Measurements from ENCODE around the gene TOB2.
"Not testable (repeated sequence)": the region's sequence is repeated elsewhere in the genome, so short reads cannot be mapped to it uniquely, and the experiment has no call there.

Gene TOB2

DNA sequence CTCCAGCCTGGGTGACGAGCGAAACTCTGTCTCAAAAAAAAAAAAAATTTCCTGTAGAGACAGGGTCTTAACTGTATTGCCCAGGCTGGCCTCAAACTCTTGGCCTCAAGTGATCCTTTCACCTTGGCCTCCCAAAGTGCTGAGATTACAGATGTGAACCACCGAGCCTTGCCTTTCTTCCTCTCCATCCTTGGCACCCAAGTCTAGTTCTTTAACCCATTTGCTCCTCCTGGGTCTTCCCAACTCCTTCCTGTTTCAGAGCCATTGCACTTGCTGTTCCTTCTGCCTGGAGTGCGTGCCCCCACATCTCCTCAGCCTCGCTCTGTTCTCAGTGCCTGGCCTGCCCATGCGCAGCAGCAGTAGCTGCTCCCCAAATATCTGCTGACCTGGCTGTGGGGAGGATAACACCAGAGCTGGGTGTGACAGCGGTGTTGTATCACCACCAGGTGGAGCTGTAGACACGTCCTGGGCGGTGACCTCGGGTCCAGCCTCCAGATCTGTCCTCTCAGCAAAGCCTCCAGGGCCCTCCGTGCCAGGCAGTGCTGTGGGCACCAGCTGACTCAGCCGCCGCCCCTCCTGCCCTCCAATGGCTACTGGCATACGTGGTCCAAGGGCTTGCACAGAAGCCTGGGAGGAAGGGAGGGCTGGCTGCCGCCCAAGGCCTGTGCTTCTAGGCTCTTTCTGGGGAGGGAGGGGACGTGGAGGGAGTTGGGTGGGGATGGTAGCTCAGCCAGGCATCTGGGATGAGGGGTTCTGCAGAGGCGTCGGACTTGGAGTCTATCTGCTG is 42.9 kb downstream of the TOB2 start:
- no peak overlapping the region for H3K9ac ChIP-seq (ENCODE audit: low read length)

DNA sequence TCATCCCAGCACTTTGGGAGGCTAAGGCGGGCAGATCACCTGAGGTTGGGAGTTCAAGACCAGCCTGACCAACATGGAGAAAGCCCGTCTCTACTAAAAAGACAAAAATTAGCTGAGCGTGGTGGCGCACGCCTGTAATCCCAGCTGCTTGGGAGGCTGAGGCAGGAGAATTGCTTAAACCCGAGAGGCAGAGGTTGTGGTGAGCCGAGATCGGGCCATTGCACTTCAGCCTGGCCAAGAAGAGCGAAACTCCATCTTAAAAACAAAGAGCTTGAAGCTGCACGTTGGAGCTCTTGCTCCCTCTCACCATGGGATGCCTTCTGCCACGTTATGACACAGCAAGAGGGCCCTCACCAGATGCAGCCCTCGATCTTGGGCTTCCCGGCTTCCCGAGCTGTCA is 43.8 kb downstream of the TOB2 start:
- not testable (repeated sequence) for H3K9me3 ChIP-seq (ENCODE audit: insufficient read depth, low read length); H2AFZ ChIP-seq (ENCODE audit: low read depth, low read length); H3K27ac ChIP-seq (ENCODE audit: low read length); H3K79me2 ChIP-seq (ENCODE audit: low read length); H3K4me2 ChIP-seq (ENCODE audit: low read length); H3K4me3 ChIP-seq (ENCODE audit: low read length); H3K4me1 ChIP-seq (ENCODE audit: low read length); H3K27me3 ChIP-seq (ENCODE audit: low read depth, low read length); H4K20me1 ChIP-seq (ENCODE audit: insufficient read depth, low read length); H3K9ac ChIP-seq (ENCODE audit: low read length); H3K36me3 ChIP-seq (replicated peaks; ENCODE audit: low read depth, low read length)

More for the DNA sequence above, 42.9 kb downstream of the TOB2 start:
- H3K36me3 ChIP-seq (replicated peaks; ENCODE audit: low read depth, low read length) = peaks cover 2% of the 10 kb centered on the region
- H3K4me2 ChIP-seq (ENCODE audit: low read length) = peak overlapping the region; percentile 60
- no peaks in the 10 kb centered on the region for H3K79me2 ChIP-seq (ENCODE audit: low read length)
- no peak overlapping the region for H3K27ac ChIP-seq (ENCODE audit: low read length)
- no peaks in the 10 kb centered on the region for H4K20me1 ChIP-seq (ENCODE audit: insufficient read depth, low read length)
- TF ChIP-seq EZH2phosphoT487 (IDR thresholded peaks at IDR 0.05; ENCODE audit: low read depth) = no peak
- TF ChIP-seq, protein P1, sequence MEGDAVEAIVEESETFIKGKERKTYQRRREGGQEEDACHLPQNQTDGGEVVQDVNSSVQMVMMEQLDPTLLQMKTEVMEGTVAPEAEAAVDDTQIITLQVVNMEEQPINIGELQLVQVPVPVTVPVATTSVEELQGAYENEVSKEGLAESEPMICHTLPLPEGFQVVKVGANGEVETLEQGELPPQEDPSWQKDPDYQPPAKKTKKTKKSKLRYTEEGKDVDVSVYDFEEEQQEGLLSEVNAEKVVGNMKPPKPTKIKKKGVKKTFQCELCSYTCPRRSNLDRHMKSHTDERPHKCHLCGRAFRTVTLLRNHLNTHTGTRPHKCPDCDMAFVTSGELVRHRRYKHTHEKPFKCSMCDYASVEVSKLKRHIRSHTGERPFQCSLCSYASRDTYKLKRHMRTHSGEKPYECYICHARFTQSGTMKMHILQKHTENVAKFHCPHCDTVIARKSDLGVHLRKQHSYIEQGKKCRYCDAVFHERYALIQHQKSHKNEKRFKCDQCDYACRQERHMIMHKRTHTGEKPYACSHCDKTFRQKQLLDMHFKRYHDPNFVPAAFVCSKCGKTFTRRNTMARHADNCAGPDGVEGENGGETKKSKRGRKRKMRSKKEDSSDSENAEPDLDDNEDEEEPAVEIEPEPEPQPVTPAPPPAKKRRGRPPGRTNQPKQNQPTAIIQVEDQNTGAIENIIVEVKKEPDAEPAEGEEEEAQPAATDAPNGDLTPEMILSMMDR (IDR thresholded peaks at IDR 0.05; ENCODE audit: low read depth, low read length) = peak; percentile 98
- no peaks in the 10 kb centered on the region for H3K9me3 ChIP-seq (ENCODE audit: insufficient read depth, low read length)
- H3K4me3 ChIP-seq (ENCODE audit: low read length) = peak overlapping the region; percentile 51
- H3K27me3 ChIP-seq (ENCODE audit: low read depth, low read length) = no peaks in the 10 kb centered on the region
- H3K4me1 ChIP-seq (ENCODE audit: low read length) = peaks cover 2% of the 10 kb centered on the region; the same call in 1 of the 2 replicates
- H2AFZ ChIP-seq (ENCODE audit: low read depth, low read length) = peak overlapping the region; percentile 82

DNA sequence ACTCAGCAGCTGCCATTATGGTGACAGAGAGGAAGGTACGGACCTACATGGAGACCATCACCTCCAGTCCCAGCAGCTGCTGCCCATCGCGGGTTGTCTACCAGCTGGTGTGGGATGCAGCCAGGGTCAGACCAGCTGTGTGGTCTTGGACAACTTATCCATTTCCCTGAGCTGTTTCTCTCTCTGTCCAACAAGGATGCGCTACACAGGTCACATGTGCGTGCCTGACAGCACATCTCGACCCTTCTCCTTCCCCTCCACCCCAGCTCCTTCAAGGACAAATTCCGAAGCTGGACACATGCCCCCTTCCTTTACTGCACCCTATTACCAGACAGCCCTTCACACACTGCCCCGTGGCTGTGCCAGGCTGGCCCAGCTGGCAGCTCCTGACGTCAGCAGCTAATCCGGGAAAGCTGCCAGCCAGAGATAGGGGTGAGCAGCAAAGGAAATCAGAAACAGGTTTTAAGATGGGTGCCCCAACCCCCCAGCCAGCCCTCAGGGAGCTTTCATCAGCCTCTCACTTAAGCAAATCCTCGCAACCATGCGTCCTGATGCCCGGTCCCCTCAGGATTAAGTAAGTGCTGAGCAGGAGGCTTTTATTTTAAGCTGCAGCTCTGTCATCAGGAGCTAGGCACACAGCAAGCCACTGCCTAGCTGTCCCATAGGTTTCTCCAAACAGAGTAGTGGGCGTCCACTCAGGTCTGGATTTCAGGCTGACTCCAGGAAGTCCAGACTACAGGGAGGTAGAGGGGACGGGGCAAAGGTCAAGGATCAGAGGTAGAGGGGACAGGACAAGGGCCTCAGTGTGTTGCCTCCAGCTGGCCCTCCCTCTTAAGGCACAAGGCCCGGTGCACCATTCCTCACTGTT is 44.6 kb downstream of the TOB2 start:
- no peak overlapping the region for H3K27ac ChIP-seq (ENCODE audit: low read length)

DNA sequence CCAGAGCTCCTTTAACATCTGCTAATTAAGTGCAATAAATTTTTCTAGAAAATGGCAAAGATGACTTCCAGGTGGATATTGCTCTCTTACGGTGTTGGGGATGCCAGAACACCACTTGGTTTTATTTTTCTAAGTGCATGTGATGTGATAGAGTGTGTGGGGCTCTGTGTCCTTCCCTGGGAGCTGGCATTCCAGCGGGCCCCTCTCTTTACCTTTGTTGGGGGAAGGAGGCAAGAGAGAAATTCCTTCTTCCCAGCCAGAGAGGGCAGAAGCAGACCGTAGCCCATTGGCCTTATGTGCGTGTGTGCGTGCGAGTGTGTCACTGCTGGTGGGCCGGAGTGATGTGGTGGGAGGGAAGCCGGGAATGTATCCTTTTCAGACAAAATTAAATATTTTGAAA is 47.7 kb downstream of the TOB2 start:
- Histone ChIP-seq H3K79me2 (ENCODE audit: low read length) (no peaks in the 10 kb centered on the region), H4K20me1 (ENCODE audit: insufficient read depth, low read length) (no peaks in the 10 kb centered on the region), H3K36me3 (replicated peaks; ENCODE audit: low read depth, low read length) (peaks cover 13% of the 10 kb centered on the region), H2AFZ (ENCODE audit: low read depth, low read length) (no peak overlapping the region), H3K9ac (ENCODE audit: low read length) (no peak overlapping the region), H3K27me3 (ENCODE audit: low read depth, low read length) (no peaks in the 10 kb centered on the region), H3K9me3 (ENCODE audit: insufficient read depth, low read length) (no peaks in the 10 kb centered on the region), H3K4me2 (ENCODE audit: low read length) (no peak overlapping the region), H3K4me3 (ENCODE audit: low read length) (no peak overlapping the region), H3K27ac (ENCODE audit: low read length) (no peak overlapping the region), H3K4me1 (ENCODE audit: low read length) (peaks cover 2% of the 10 kb centered on the region; the same call in 1 of the 2 replicates)
- TF ChIP-seq EZH2phosphoT487 (IDR thresholded peaks at IDR 0.05; ENCODE audit: low read depth) = no peak
- TF ChIP-seq, protein P1 (IDR thresholded peaks at IDR 0.05; ENCODE audit: low read depth, low read length) = no peak

More for the DNA sequence above, 44.6 kb downstream of the TOB2 start:
- Histone ChIP-seq H3K79me2 (ENCODE audit: low read length) (no peaks in the 10 kb centered on the region), H3K4me2 (ENCODE audit: low read length) (no peak overlapping the region), H3K9me3 (ENCODE audit: insufficient read depth, low read length) (no peaks in the 10 kb centered on the region), H3K4me3 (ENCODE audit: low read length) (no peak overlapping the region), H3K27me3 (ENCODE audit: low read depth, low read length) (no peaks in the 10 kb centered on the region), H4K20me1 (ENCODE audit: insufficient read depth, low read length) (no peaks in the 10 kb centered on the region), H3K4me1 (ENCODE audit: low read length) (peaks cover 2% of the 10 kb centered on the region; the same call in 1 of the 2 replicates), H3K36me3 (replicated peaks; ENCODE audit: low read depth, low read length) (peaks cover 5% of the 10 kb centered on the region), H2AFZ (ENCODE audit: low read depth, low read length) (no peak overlapping the region), H3K9ac (ENCODE audit: low read length) (no peak overlapping the region)
- TF ChIP-seq EZH2phosphoT487 (IDR thresholded peaks at IDR 0.05; ENCODE audit: low read depth) = no peak
- TF ChIP-seq, protein P1 (IDR thresholded peaks at IDR 0.05; ENCODE audit: low read depth, low read length) = no peak

All from OCI-LY3 (cell line).